GM11168 (cell line): ENCODE data around the gene SEMA4D.

Experiments
- in situ Hi-C: fragments of 300-500 bp; cut with MboI; formaldehyde crosslinking; loops from one replicate; pipeline ENCODE4 v1.12.0; 2022; ENCODE audit warnings: low sequenced_read_pairs; ENCODE audit not compliant: unreplicated experiment

SEMA4D gene

GRCh38 chr9:89366711-89367110 lies 131.2 kb downstream of the SEMA4D start:
- in situ Hi-C loops, result no loop called here

- in situ Hi-C loops, result no loop called here
These were observed 132.4 kb downstream of the SEMA4D start for GRCh38 chr9:89365532-89365912.

- in situ Hi-C loops, result no loop called here
These were observed 133.0 kb downstream of the SEMA4D start for GRCh38 chr9:89364666-89365531.

GRCh38 chr9:89363921-89364665 lies 133.8 kb downstream of the SEMA4D start:
- in situ Hi-C loops, result no loop called here

GRCh38 chr9:89363311-89363670 lies 134.6 kb downstream of the SEMA4D start:
- in situ Hi-C loops, result no loop called here

GRCh38 chr9:89362647-89363310 lies 135.1 kb downstream of the SEMA4D start:
- in situ Hi-C loops, result no loop called here

GRCh38 chr9:89361816-89362646 lies 135.9 kb downstream of the SEMA4D start:
- in situ Hi-C loops, result no loop called here

- in situ Hi-C loops, result no loop called here
These were observed 136.9 kb downstream of the SEMA4D start for GRCh38 chr9:89361031-89361430.

GRCh38 chr9:89360465-89360864 lies 137.4 kb downstream of the SEMA4D start:
- in situ Hi-C loops, result no loop called here

- in situ Hi-C loops, result no loop called here
These were observed 138.1 kb downstream of the SEMA4D start for GRCh38 chr9:89359751-89360261.

- in situ Hi-C loops, result no loop called here
These were observed 138.9 kb downstream of the SEMA4D start for GRCh38 chr9:89358985-89359384.

GRCh38 chr9:89358376-89358916 lies 139.5 kb downstream of the SEMA4D start:
- in situ Hi-C loops, result no loop called here

- in situ Hi-C loops, result no loop called here
These were observed 140.3 kb downstream of the SEMA4D start for GRCh38 chr9:89357331-89358197.

- in situ Hi-C loops, result no loop called here
These were observed 141.1 kb downstream of the SEMA4D start for GRCh38 chr9:89356782-89357181.

- in situ Hi-C loops, result no loop called here
These were observed 143.4 kb downstream of the SEMA4D start for GRCh38 chr9:89354471-89354870.

GRCh38 chr9:89353989-89354388 lies 143.9 kb downstream of the SEMA4D start:
- in situ Hi-C loops, result no loop called here

- in situ Hi-C loops, result no loop called here
These were observed 144.9 kb downstream of the SEMA4D start for GRCh38 chr9:89352874-89353649.

GRCh38 chr9:89352451-89352850 lies 145.5 kb downstream of the SEMA4D start:
- in situ Hi-C loops, result no loop called here
